Measurements from ENCODE around the gene CD52. TPM values are rescaled to one million over a fixed set of nuclear protein-coding genes. Genes with fewer than 3 reads are reported as not detected.

CD52 gene, protein sequence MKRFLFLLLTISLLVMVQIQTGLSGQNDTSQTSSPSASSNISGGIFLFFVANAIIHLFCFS
- total RNA-seq, result 1,000 to 10,000 TPM; 1,112 to 1,180 TPM

DNA sequence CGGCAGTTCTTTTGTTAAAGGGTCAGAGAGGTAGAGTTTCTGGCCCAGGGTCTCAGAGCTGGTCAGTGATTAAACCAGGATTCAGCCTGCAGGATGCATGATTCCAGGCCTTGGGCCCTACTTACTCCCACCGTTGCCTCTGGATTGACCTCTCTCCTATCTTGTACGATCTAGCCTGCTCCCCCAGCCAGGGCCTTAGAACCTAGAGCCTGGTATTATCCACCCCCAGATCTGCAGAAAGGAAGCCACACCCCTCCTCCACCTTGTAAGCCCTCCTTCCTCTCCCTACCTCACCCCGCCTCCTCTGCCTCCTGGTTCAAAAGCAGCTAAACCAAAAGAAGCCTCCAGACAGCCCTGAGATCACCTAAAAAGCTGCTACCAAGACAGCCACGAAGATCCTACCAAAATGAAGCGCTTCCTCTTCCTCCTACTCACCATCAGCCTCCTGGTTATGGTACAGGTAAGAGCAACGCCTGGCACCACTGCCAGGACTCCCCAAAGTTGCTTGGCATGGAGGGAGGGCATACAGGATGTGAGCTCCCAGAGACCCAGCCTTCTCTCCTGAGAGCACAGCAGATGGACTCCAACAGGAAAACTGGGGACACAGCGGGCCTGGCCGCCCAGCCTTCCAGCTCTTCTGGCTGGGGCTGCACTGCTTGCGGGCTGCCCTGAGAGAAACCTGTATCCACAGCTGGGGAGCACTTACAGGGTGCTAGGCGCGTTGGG is at the start of gene CD52:
TSS of gene CD52 (plus strand) at position 347 of the 726 bp plus-strand sequence. CDS start at position 407, 60 bp downstream.
- no peaks in the 10 kb centered on the region for H3K9me3 Mint-ChIP-seq (ENCODE audit: insufficient read depth)
- H3K4me1 Mint-ChIP-seq (ENCODE audit: low read depth), result peaks cover 71% of the 10 kb centered on the region
- ChIA-PET POLR2A (interaction anchor here (0.7 to 10.8 kb wide), 10 partner anchors 8 to 98 kb away, joined by 3 to 409 read pairs (median 4); partner anchors contain the start of genes CEP85, SH3BGRL3 and UBXN11), CTCF (interaction anchor here (0.6 to 11.5 kb wide), 22 partner anchors 10 to 192 kb away, joined by 3 to 591 read pairs (median 4); partner anchors contain the start of genes CEP85, DHDDS, SH3BGRL3 and UBXN11)
- H3K27me3 Mint-ChIP-seq (ENCODE audit: low read depth), result no peaks in the 10 kb centered on the region
- H3K27ac Mint-ChIP-seq, result peak within 1 kb of the TSS; percentile 78
- peak; percentile 83 for ATAC-seq
- peaks cover 47% of the 10 kb centered on the region for H3K36me3 Mint-ChIP-seq (ENCODE audit: low read depth)
- peak within 1 kb of the TSS; percentile 84 for H3K4me3 Mint-ChIP-seq
- peak; percentile 92 for DNase-seq

DNA sequence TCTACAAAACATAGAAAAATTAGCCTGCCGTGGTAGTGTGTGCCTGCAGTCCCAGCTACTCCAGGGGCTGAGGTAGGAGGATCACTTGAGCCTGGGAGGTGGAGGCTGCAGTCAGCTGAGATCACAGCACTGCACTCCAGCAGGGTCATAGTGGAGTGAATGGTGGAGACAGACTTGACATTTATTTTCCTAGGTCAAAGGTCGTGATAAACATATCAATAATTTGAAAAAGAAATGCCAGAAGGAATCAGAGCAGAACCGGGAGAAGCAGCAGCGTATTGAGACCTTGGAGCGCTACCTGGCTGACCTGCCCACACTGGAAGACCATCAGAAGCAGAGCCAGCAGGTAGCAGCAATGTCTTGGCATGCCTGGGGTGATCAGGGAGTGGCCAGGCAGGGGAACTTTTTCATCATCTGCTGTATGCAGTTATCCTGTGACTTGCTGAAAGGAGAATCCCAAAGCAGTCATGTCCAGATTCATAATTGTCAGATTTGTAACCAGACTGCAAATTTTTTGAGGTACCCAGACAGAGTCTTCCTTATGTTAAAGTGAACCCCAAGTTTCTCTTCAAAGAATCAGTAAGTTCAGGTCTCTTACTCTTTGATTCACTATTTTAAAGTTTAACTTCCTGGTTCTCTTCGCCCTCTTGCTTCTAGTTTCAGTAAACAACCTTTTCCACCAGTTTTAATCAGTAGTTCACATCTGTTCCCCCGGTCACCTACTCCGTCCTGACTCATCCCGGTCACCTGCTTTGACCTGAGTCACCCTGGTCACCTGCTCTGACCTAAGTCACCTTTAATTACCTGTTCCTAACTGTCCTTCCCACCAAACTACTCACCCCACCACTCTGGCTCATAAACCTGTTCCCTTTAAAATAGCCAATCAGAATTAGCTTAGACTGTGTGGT is 49.2 kb upstream of the CD52 start:
- ChIA-PET CTCF (interaction anchor here (1.1 to 1.9 kb wide), 2 partner anchors 33 to 123 kb away, joined by 3 to 4 read pairs; no protein-coding TSS in a partner anchor), POLR2A (no interaction called here)
- DNase-seq (no peak), ATAC-seq (no peak)
- no peaks in the 10 kb centered on the region for H3K27me3 Mint-ChIP-seq (ENCODE audit: low read depth)
- no peaks in the 10 kb centered on the region for H3K4me1 Mint-ChIP-seq (ENCODE audit: low read depth)
- H3K27ac Mint-ChIP-seq, result no peak overlapping the region
- H3K36me3 Mint-ChIP-seq (ENCODE audit: low read depth), result peaks cover 75% of the 10 kb centered on the region
- H3K4me3 Mint-ChIP-seq, result no peak overlapping the region
- peaks cover 12% of the 10 kb centered on the region for H3K9me3 Mint-ChIP-seq (ENCODE audit: insufficient read depth)

DNA sequence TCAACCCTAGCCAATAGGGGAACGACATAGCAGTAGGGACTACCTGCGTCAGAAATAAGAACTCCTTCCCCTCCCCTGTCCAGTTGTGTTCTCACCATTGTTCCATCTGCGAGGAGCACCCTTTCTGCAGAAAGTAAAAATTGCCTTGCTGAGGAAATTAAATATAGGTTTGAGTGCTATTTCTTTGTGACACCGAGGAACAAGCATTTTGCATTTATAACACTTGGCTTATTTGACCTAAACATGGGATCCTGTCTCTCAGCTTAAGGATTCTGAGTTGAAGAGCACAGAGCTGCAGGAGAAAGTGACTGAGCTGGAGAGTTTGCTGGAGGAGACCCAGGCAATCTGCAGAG is 48.6 kb upstream of the CD52 start:
- Mint-ChIP-seq H3K4me3 (no peak overlapping the region), H3K9me3 (ENCODE audit: insufficient read depth) (peaks cover 12% of the 10 kb centered on the region), H3K27ac (peak overlapping the region; percentile 45), H3K36me3 (ENCODE audit: low read depth) (peaks cover 71% of the 10 kb centered on the region), H3K4me1 (ENCODE audit: low read depth) (peaks cover 1% of the 10 kb centered on the region), H3K27me3 (ENCODE audit: low read depth) (no peaks in the 10 kb centered on the region)
- CTCF ChIA-PET, result interaction anchor here (1.1 kb wide), 1 partner anchor 34 kb away, joined by 3 read pairs; no protein-coding TSS in a partner anchor
- POLR2A ChIA-PET, result no interaction called here
- ATAC-seq, result no peak
- no peak for DNase-seq

DNA sequence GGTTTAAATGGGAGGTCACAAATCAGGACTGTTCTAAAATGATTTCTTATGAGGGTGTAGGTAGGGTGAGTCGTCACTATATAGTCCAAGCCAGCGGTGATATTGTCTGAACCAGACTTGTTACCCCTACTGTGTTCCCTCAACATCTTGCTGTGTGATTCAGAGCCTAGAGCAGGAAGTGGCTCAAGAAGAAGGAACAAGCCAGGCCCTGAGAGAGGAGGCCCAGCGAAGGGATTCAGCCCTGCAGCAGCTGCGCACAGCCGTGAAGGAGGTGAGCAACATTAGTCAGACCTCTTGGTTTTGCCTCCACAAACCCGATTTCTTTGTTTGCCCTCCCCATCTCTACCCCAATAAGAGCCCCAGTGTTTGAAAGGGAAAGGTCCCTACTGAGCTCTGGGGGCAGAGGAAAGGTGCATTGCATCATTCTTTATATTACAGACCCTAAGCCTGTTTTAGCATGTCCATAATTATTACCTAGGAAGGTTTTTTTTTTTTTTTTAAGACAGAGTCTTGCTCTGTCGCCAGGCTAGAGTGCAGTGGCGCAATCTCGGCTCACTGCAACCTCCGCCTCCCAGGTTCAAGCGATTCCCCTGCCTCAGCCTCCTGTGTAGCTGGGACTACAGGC is 42.8 kb upstream of the CD52 start:
- Mint-ChIP-seq H3K27ac (peak overlapping the region; percentile 7), H3K36me3 (ENCODE audit: low read depth) (peaks cover 68% of the 10 kb centered on the region), H3K4me3 (no peak overlapping the region), H3K27me3 (ENCODE audit: low read depth) (no peaks in the 10 kb centered on the region), H3K4me1 (ENCODE audit: low read depth) (peaks cover 54% of the 10 kb centered on the region), H3K9me3 (ENCODE audit: insufficient read depth) (no peaks in the 10 kb centered on the region)
- ATAC-seq (no peak), DNase-seq (no peak)
- CTCF ChIA-PET, result interaction anchor here (0.8 to 9.1 kb wide), 23 partner anchors 9 to 262 kb away, joined by 3 to 206 read pairs (median 10); partner anchors contain the start of genes CD52, CEP85, UBXN11 and ZNF593
- POLR2A ChIA-PET, result interaction anchor here (1.0 to 19.5 kb wide), 5 partner anchors 10 to 116 kb away, joined by 4 to 409 read pairs (median 12); partner anchors contain the start of gene CD52

DNA sequence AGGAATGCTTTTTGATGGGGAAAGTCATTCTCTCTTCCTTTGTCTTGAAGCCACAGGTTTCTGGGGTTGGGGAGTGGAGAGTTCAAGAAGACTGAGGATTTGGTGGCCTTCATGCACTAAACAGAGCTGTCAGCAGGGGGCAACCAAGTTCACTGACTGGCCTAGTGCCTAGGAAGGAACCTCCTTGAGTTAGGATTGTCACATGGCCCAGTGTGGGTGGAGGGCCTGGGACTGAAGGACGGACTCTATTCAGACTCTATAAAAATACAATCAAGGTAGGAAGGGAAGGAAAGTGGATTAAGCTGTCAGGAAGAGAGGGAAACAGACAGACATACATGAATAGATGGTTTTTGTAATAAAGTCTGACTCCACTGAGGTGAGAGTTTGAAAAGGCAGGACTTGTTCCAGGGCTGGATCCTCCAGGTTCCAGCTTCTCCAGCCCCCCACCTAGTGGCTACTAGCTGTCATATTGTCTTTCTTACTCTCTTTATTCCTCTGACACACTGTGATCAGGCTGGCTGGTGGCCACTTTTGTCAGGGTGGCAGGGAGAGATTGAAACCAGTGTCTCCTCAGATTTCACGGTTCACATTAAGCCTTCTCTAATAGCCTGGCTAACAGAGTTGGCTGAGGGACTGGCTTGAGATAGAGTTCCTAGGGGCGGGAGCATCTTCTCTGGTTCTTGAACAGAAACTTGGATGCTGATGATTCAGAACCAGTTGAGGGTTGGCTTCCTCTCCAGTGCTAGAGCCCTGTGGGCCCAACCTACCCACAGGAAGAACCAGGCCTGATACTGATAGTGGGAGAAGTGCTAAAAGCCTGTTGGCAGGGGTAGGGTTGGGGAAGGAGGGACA is 42.0 kb upstream of the CD52 start:
- H3K36me3 Mint-ChIP-seq (ENCODE audit: low read depth), result peaks cover 67% of the 10 kb centered on the region
- ATAC-seq, result peak; percentile 66
- peak; percentile 83 for DNase-seq

DNA sequence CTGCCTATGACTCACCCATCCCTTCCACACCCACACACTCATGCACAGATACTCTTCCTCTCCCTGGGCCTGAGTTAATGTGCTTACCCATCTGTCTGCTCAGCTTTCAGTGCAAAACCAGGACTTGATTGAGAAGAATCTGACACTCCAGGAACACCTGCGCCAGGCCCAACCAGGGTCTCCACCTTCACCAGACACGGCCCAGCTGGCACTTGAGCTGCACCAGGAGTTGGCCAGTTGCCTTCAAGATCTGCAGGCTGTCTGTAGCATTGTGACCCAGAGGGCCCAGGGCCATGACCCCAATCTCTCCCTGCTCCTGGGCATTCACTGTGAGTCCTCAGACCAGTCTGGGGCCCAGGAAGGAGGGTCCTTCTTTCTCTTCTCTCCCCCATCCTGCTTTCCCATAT is 41.3 kb upstream of the CD52 start:
- Mint-ChIP-seq H3K27ac (peak overlapping the region; percentile 91), H3K4me3 (peak overlapping the region; percentile 26), H3K4me1 (ENCODE audit: low read depth) (peaks cover 59% of the 10 kb centered on the region), H3K9me3 (ENCODE audit: insufficient read depth) (no peaks in the 10 kb centered on the region), H3K27me3 (ENCODE audit: low read depth) (no peaks in the 10 kb centered on the region), H3K36me3 (ENCODE audit: low read depth) (peaks cover 70% of the 10 kb centered on the region)
- DNase-seq (no peak), ATAC-seq (no peak)
- ChIA-PET CTCF (interaction anchor here (0.7 to 9.1 kb wide), 32 partner anchors 9 to 233 kb away, joined by 3 to 206 read pairs (median 6); partner anchors contain the start of genes CD52, CEP85, DHDDS and HMGN2), POLR2A (interaction anchor here (0.7 to 19.5 kb wide), 6 partner anchors 9 to 173 kb away, joined by 3 to 409 read pairs (median 9); partner anchors contain the start of gene CD52)

More for the DNA sequence above, 42.0 kb upstream of the CD52 start:
- Mint-ChIP-seq H3K27ac (peak overlapping the region; percentile 91), H3K4me3 (peak overlapping the region; percentile 26), H3K27me3 (ENCODE audit: low read depth) (no peaks in the 10 kb centered on the region), H3K9me3 (ENCODE audit: insufficient read depth) (no peaks in the 10 kb centered on the region), H3K4me1 (ENCODE audit: low read depth) (peaks cover 54% of the 10 kb centered on the region)
- POLR2A ChIA-PET, result interaction anchor here (0.7 to 19.5 kb wide), 7 partner anchors 10 to 173 kb away, joined by 3 to 409 read pairs (median 6); partner anchors contain the start of gene CD52
- CTCF ChIA-PET, result interaction anchor here (0.5 to 9.1 kb wide), 39 partner anchors 9 to 536 kb away, joined by 3 to 206 read pairs (median 5); partner anchors contain the start of genes CD52, CEP85, DHDDS and HMGN2

DNA sequence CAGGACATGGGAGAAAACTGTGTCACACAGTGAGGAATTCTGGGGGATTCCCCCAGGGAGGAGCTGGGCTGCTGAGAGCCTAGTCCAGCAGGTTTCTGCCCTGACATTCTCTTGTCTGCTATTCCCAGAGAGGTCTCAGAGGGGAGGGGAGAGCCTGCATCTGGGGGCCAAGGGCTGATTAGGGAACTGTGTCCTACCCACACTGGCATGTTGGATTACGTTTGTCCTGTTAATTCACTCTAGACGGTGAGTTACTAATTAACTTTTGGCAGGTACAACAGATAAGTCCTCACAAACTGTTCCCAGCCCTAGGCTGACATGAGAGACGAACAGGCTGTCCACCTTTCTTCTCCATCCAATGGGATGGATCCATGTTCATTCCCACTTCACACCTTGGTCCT is 40.5 kb upstream of the CD52 start:
- peaks cover 73% of the 10 kb centered on the region for H3K36me3 Mint-ChIP-seq (ENCODE audit: low read depth)
- H3K9me3 Mint-ChIP-seq (ENCODE audit: insufficient read depth), result no peaks in the 10 kb centered on the region
- H3K4me3 Mint-ChIP-seq, result peak overlapping the region; percentile 26
- CTCF ChIA-PET, result interaction anchor here (0.7 to 9.1 kb wide), 15 partner anchors 8 to 154 kb away, joined by 3 to 206 read pairs (median 6); partner anchors contain the start of genes CD52 and CEP85
- POLR2A ChIA-PET, result interaction anchor here (2.4 to 19.5 kb wide), 3 partner anchors 8 to 41 kb away, joined by 12 to 409 read pairs (median 14); partner anchors contain the start of gene CD52
- no peaks in the 10 kb centered on the region for H3K27me3 Mint-ChIP-seq (ENCODE audit: low read depth)
- peaks cover 68% of the 10 kb centered on the region for H3K4me1 Mint-ChIP-seq (ENCODE audit: low read depth)
- H3K27ac Mint-ChIP-seq, result peak overlapping the region; percentile 91
- ATAC-seq (no peak), DNase-seq (no peak)

DNA sequence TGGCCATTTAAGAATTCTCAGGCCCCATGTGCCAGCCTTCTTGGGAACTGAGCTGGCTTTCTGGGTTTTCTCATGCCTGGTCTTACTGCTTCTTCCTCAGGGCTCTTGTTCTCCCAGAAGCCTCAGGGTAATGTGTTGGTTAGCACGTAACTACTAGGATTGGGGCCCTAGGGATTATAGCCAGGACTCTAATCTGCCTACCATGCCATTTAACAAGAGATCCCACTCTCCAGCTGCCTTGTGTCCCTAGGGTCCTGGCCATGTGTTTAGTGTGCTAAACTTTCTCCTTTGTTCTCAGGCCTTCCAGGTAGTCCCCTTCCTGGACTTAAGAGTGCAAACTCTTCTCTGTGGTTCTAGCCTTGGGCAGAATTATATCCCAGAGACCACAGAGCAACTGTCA is 40.0 kb upstream of the CD52 start:
- Mint-ChIP-seq H3K4me3 (no peak overlapping the region), H3K9me3 (ENCODE audit: insufficient read depth) (no peaks in the 10 kb centered on the region), H3K4me1 (ENCODE audit: low read depth) (peaks cover 72% of the 10 kb centered on the region), H3K27ac (peak overlapping the region; percentile 91), H3K36me3 (ENCODE audit: low read depth) (peaks cover 75% of the 10 kb centered on the region), H3K27me3 (ENCODE audit: low read depth) (no peaks in the 10 kb centered on the region)
- no peak for ATAC-seq
- POLR2A ChIA-PET, result interaction anchor here (2.4 to 19.5 kb wide), 3 partner anchors 8 to 40 kb away, joined by 12 to 409 read pairs (median 14); partner anchors contain the start of gene CD52
- DNase-seq, result no peak
- CTCF ChIA-PET, result interaction anchor here (0.7 to 9.1 kb wide), 13 partner anchors 7 to 154 kb away, joined by 3 to 206 read pairs (median 29); partner anchors contain the start of genes CD52 and CEP85

DNA sequence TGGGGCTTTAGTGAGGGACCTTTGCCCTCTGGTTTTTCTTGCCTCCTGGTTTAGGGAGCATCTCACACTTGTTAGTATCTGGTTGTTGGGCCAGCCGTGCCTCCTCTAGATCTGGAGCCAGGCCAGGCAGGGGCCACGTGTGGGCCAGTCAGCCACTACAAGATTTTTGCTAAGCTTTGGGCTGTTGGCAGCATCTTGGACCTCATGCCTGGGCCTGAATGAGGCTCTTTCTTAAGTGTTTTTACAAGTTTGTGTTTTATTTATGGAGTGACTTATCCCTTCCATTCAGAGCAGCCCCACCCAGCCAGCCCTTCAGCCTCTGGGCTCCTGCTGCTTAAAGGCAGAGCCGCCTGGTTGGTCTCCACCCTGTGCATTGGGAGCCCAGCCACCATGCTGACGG is 39.5 kb upstream of the CD52 start:
- peaks cover 78% of the 10 kb centered on the region for H3K4me1 Mint-ChIP-seq (ENCODE audit: low read depth)
- no peaks in the 10 kb centered on the region for H3K27me3 Mint-ChIP-seq (ENCODE audit: low read depth)
- H3K27ac Mint-ChIP-seq, result peak overlapping the region; percentile 91
- DNase-seq, result no peak
- no peak for ATAC-seq
- POLR2A ChIA-PET, result interaction anchor here (19.5 kb wide), 1 partner anchor 40 kb away, joined by 409 read pairs; the partner anchor contains the start of gene CD52
- CTCF ChIA-PET, result interaction anchor here (1.2 to 9.1 kb wide), 9 partner anchors 10 to 139 kb away, joined by 4 to 206 read pairs (median 39); partner anchors contain the start of genes CD52 and CEP85
- peak overlapping the region; percentile 36 for H3K4me3 Mint-ChIP-seq
- H3K9me3 Mint-ChIP-seq (ENCODE audit: insufficient read depth), result no peaks in the 10 kb centered on the region
- peaks cover 77% of the 10 kb centered on the region for H3K36me3 Mint-ChIP-seq (ENCODE audit: low read depth)

Measured in activated CD8-positive, alpha-beta T cell treated with anti-CD3 and anti-CD28 coated beads, Interleukin-2, amount 10 ng/mL, durations not matched to agents 7 days and 5 days (primary cell).